H9 (cell line): ENCODE measurements around the gene PCDH9. TPM values are rescaled to one million over a fixed set of nuclear protein-coding genes. Genes with fewer than 3 reads are reported as not detected.

Experiments used
- DNase-seq: peaks from one replicate; pipeline ENCODE4 v3.0.0-alpha.2; 2017
- H2AFZ ChIP-seq: one replicate; pipeline ENCODE4 v1.6.1; 2013; ENCODE audit warnings: mild to moderate bottlenecking, low read length, control low read depth, moderate library complexity
- H2AK5ac ChIP-seq: 2 replicates; pipeline ENCODE4 v1.6.1; 2013; ENCODE audit warnings: low read length, control low read depth, mixed read lengths; ENCODE audit not compliant: insufficient read length
- H2BK120ac ChIP-seq: one replicate; pipeline ENCODE4 v1.6.1; 2013; ENCODE audit warnings: low read depth, mild to moderate bottlenecking, low read length, control low read depth, inconsistent platforms; ENCODE audit not compliant: poor library complexity, severe bottlenecking
- H2BK12ac ChIP-seq: 2 replicates; pipeline ENCODE4 v1.6.1; 2013; ENCODE audit warnings: low read length, control low read depth, mixed read lengths, low read depth; ENCODE audit not compliant: insufficient read length
- H2BK15ac ChIP-seq: 2 replicates; pipeline ENCODE4 v1.6.1; 2013; ENCODE audit warnings: low read depth, low read length, control low read depth
- H2BK20ac ChIP-seq: one replicate; pipeline ENCODE4 v1.6.1; 2013; ENCODE audit warnings: low read depth, mild to moderate bottlenecking, low read length, control low read depth, inconsistent platforms; ENCODE audit not compliant: poor library complexity, severe bottlenecking
- H2BK5ac ChIP-seq: 2 replicates; pipeline ENCODE4 v1.6.1; 2013; ENCODE audit warnings: low read length, control low read depth, mixed read lengths; ENCODE audit not compliant: insufficient read length
- H3K14ac ChIP-seq: 2 replicates; pipeline ENCODE4 v1.6.1; 2013; ENCODE audit warnings: low read length, control low read depth; ENCODE audit not compliant: insufficient read depth
- H3K18ac ChIP-seq: 2 replicates; pipeline ENCODE4 v1.6.1; 2013; ENCODE audit warnings: low read depth, mild to moderate bottlenecking, mixed read lengths, low read length, control low read depth; ENCODE audit not compliant: insufficient read length
- H3K23ac ChIP-seq: 2 replicates; pipeline ENCODE4 v1.6.1; 2013; ENCODE audit warnings: low read length, control low read depth, mixed read lengths, low read depth; ENCODE audit not compliant: insufficient read length
- H3K23me2 ChIP-seq: 2 replicates; pipeline ENCODE4 v1.6.1; 2013; ENCODE audit warnings: low read depth, mild to moderate bottlenecking, mixed read lengths, low read length, control low read depth; ENCODE audit not compliant: insufficient read length, poor library complexity, severe bottlenecking
- H3K27ac ChIP-seq: 2 replicates; pipeline ENCODE4 v1.5.1; 2013; ENCODE audit warnings: low read length, control low read depth, mixed read lengths, low read depth; ENCODE audit not compliant: insufficient read length
- H3K27me3 ChIP-seq: 2 replicates; pipeline ENCODE4 v1.6.1; 2013; ENCODE audit warnings: low read length, control low read depth, inconsistent platforms; ENCODE audit not compliant: insufficient read depth
- H3K4ac ChIP-seq: 2 replicates; pipeline ENCODE4 v1.6.1; 2013; ENCODE audit warnings: low read depth, mild to moderate bottlenecking, control low read depth, inconsistent platforms, low read length, moderate library complexity
- H3K4me1 ChIP-seq: 2 replicates; pipeline ENCODE4 v1.6.1; 2013; ENCODE audit warnings: low read length, control low read depth, inconsistent platforms; ENCODE audit not compliant: insufficient read depth
- H3K4me2 ChIP-seq: 2 replicates; pipeline ENCODE4 v1.6.1; 2013; ENCODE audit warnings: low read length, control low read depth, mixed read lengths; ENCODE audit not compliant: insufficient read length, insufficient read depth
- H3K56ac ChIP-seq: 2 replicates; pipeline ENCODE4 v1.6.1; 2013; ENCODE audit warnings: low read depth, mild to moderate bottlenecking, mixed read lengths, low read length, control low read depth; ENCODE audit not compliant: insufficient read length
- H3K79me1 ChIP-seq: 2 replicates; pipeline ENCODE4 v1.6.1; 2013; ENCODE audit warnings: low read depth, mild to moderate bottlenecking, moderate library complexity, low read length, control low read depth, inconsistent platforms; ENCODE audit not compliant: insufficient read depth, poor library complexity, severe bottlenecking
- H3K79me2 ChIP-seq: 2 replicates; pipeline ENCODE4 v1.6.1; 2013; ENCODE audit warnings: low read length, control low read depth, inconsistent platforms; ENCODE audit not compliant: insufficient read depth
- H3K9ac ChIP-seq: 2 replicates; pipeline ENCODE4 v1.6.1; 2013; ENCODE audit warnings: low read length, control low read depth, mixed read lengths; ENCODE audit not compliant: insufficient read length; ENCODE audit errors: extremely low read depth
- H3K9me3 ChIP-seq: one replicate; pipeline ENCODE4 v1.6.1; 2013; ENCODE audit warnings: low read depth, low read length, inconsistent platforms; ENCODE audit not compliant: control insufficient read depth
- H3T11ph ChIP-seq: one replicate; pipeline ENCODE4 v1.6.1; 2013; ENCODE audit warnings: mild to moderate bottlenecking, low read length, control low read depth, inconsistent platforms
- H4K20me1 ChIP-seq: one replicate; pipeline ENCODE4 v1.6.1; 2013; ENCODE audit not compliant: control insufficient read depth, insufficient read length, insufficient read depth
- H4K5ac ChIP-seq: 2 replicates; pipeline ENCODE4 v1.6.1; 2013; ENCODE audit warnings: low read depth, mild to moderate bottlenecking, mixed read lengths, low read length, control low read depth; ENCODE audit not compliant: insufficient read length
- H4K8ac ChIP-seq: replicated peaks from 2 replicates; pipeline ENCODE4 v1.6.1; 2013; ENCODE audit warnings: low read length, control low read depth, mixed read lengths, low read depth; ENCODE audit not compliant: insufficient read length
- H4K91ac ChIP-seq: 2 replicates; pipeline ENCODE4 v1.6.1; 2013; ENCODE audit warnings: low read depth, mild to moderate bottlenecking, moderate library complexity, mixed read lengths, low read length, control low read depth; ENCODE audit not compliant: insufficient read length
- H3K27ac Mint-ChIP-seq, 3 experiments: 2 replicates in 2 of 3; 3 replicates in 1 of 3; pipeline ENCODE4 v1.8.0; 2020 to 2021; ENCODE audit warnings: mixed read lengths in 3 of 3, mild to moderate bottlenecking in 1 of 3, moderate library complexity in 1 of 3
- H3K27me3 Mint-ChIP-seq: 2 replicates; pipeline ENCODE4 v1.8.0; 2021; ENCODE audit warnings: low read depth, mild to moderate bottlenecking, moderate library complexity, mixed read lengths
- H3K36me3 Mint-ChIP-seq, 3 experiments: 2 replicates in 2 of 3; 3 replicates in 1 of 3; pipeline ENCODE4 v1.8.0; 2020 to 2021; ENCODE audit warnings: low read depth in 3 of 3, mixed read lengths in 3 of 3; ENCODE audit not compliant: insufficient read depth in 1 of 3
- H3K4me1 Mint-ChIP-seq, 2 experiments: 2 replicates each; pipeline ENCODE4 v1.8.0; 2020; ENCODE audit warnings: mixed read lengths in 2 of 2
- H3K4me3 Mint-ChIP-seq, 2 experiments: 2 replicates in 1 of 2; 3 replicates in 1 of 2; pipeline ENCODE4 v1.8.0; 2020 to 2021; ENCODE audit warnings: mild to moderate bottlenecking in 2 of 2, mixed read lengths in 2 of 2, moderate library complexity in 1 of 2
- H3K9me3 Mint-ChIP-seq, 2 experiments: 2 replicates in 1 of 2; 3 replicates in 1 of 2; pipeline ENCODE4 v1.8.0; 2020; ENCODE audit warnings: mild to moderate bottlenecking in 2 of 2, mixed read lengths in 2 of 2, moderate library complexity in 1 of 2
- WGBS: extraction: QIAGEN DNeasy Blood & Tissue Kit; methylation state at CpG from one replicate; pipeline ENCODE4 v1.1.7; 2013; ENCODE audit warnings: missing lambda C conversion rate, low lambda C conversion rate, mixed read lengths; ENCODE audit not compliant: insufficient read length; ENCODE audit errors: extremely low coverage; 5-methylcytosine and 5-hydroxymethylcytosine counted together
- total RNA-seq: library from RNA; stranded (reverse); gene quantifications from 2 replicates; pipeline ENCODE4 v1.2.1, GENCODE V29; 2021
- TF ChIP-seq, protein P1 (sequence below): fragments of 200-600 bp; sonication (generic); conservative IDR thresholded peaks from 3 replicates; pipeline ENCODE4 v1.8.0; 2021; ENCODE audit warnings: antibody characterized with exemption, mild to moderate bottlenecking

PCDH9 gene
- total RNA-seq, 1 experiment from 2014 or later, result 0.11 TPM

DNA sequence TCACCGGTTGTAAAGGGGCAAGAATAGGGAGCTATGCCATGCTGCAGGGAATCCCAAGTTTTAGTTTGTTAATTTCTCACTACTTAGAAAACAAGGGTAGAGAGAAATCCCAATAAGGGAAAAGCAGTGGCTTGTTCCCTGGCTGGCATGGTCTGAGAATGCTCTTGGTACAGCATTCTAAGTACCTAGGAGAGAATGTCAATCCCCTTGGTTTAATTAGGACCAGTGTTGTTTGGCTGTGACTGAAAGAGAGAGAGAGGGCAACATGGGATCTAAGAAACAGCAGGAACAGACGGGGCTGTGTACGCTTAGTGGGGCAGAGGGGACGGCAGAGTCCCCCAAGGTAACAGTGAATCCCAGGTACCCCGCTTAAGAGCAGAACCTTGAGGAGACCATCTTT is 228.8 kb downstream of the PCDH9 start:
- Histone ChIP-seq H3K79me2 (no peaks in the 10 kb centered on the region), H4K8ac (no peak overlapping the region), H2AK5ac (no peak overlapping the region), H2BK120ac (no peak overlapping the region), H2BK5ac (no peak overlapping the region), H3K56ac (no peak overlapping the region), H3K4ac (no peak overlapping the region), H3T11ph (no peak overlapping the region), H3K4me1 (no peaks in the 10 kb centered on the region), H3K18ac (no peak overlapping the region), H4K20me1 (no peaks in the 10 kb centered on the region), H2BK15ac (no peak overlapping the region), H4K5ac (no peak overlapping the region), H4K91ac (no peak overlapping the region), H3K9me3 (no peaks in the 10 kb centered on the region), H3K14ac (no peak overlapping the region), H3K9ac (no peak overlapping the region), H2AFZ (no peak overlapping the region), H2BK20ac (no peak overlapping the region), H3K23ac (no peak overlapping the region), H2BK12ac (no peak overlapping the region), H3K23me2 (no peaks in the 10 kb centered on the region), H3K4me2 (no peak overlapping the region), H3K27ac (no peak overlapping the region), H3K27me3 (no peaks in the 10 kb centered on the region), H3K79me1 (no peaks in the 10 kb centered on the region)
- DNase-seq, result no peak
- Mint-ChIP-seq H3K27me3 (no peaks in the 10 kb centered on the region), H3K4me3 (no peak overlapping the region), H3K36me3 (no peaks in the 10 kb centered on the region; a peak in 1 of 7 replicates), H3K27ac (peak overlapping the region in 1 of 3 experiments; percentile 33; a peak in 1 of 7 replicates), H3K4me1 (no peaks in the 10 kb centered on the region), H3K9me3 (no peaks in the 10 kb centered on the region)
- WGBS, result no CpG with 5 or more reads among the region's 5 CpGs
- TF ChIP-seq, protein P1, sequence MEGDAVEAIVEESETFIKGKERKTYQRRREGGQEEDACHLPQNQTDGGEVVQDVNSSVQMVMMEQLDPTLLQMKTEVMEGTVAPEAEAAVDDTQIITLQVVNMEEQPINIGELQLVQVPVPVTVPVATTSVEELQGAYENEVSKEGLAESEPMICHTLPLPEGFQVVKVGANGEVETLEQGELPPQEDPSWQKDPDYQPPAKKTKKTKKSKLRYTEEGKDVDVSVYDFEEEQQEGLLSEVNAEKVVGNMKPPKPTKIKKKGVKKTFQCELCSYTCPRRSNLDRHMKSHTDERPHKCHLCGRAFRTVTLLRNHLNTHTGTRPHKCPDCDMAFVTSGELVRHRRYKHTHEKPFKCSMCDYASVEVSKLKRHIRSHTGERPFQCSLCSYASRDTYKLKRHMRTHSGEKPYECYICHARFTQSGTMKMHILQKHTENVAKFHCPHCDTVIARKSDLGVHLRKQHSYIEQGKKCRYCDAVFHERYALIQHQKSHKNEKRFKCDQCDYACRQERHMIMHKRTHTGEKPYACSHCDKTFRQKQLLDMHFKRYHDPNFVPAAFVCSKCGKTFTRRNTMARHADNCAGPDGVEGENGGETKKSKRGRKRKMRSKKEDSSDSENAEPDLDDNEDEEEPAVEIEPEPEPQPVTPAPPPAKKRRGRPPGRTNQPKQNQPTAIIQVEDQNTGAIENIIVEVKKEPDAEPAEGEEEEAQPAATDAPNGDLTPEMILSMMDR, result no peak
